IMR-90 (cell line): ENCODE measurements around the gene B4GALNT3. TPM values are rescaled to one million over a fixed set of nuclear protein-coding genes. Genes with fewer than 3 reads are reported as not detected.

ENCODE experiments used
- ATAC-seq: fragments of 200-7000 bp; cut with Tn5 transposase; 2 replicates; pipeline ENCODE4 v1.9.1; 2020; ENCODE audit warnings: low read depth, mild to moderate bottlenecking, moderate library complexity
- BruUV-seq: library from RNA; stranded (reverse); fragments of 400-500 nt; replicated peaks from 2 replicates; lab custom pipeline; 2021; lab: Mats Ljungman, UMichigan
- CTCF ChIA-PET: fragments of 300-600 bp; formaldehyde crosslinking; extraction: SDS; loops from one replicate; lab custom pipeline; 2021; ENCODE audit warnings: antibody characterized with exemption; lab: Yijun Ruan, JAX
- POLR2A ChIA-PET: fragments of 300-600 bp; sonication (Branson Sonifier 250); formaldehyde crosslinking; loops from one replicate; lab custom pipeline; 2022; ENCODE audit warnings: antibody characterized with exemption; ENCODE audit not compliant: unreplicated experiment; lab: Charles Lee
- DNase-seq: peaks from one replicate; pipeline ENCODE4 v3.0.0; 2013
- H2AFZ ChIP-seq: replicated peaks from 2 replicates; pipeline ENCODE3; 2013; ENCODE audit warnings: low read length, mild to moderate bottlenecking; ENCODE audit not compliant: poor library complexity
- H2AK5ac ChIP-seq: 2 replicates; pipeline ENCODE4 v1.6.1; 2013; ENCODE audit warnings: low read depth, low read length, inconsistent platforms
- H2AK9ac ChIP-seq: replicated peaks from 2 replicates; pipeline ENCODE3; 2013; ENCODE audit warnings: mild to moderate bottlenecking, low read depth, low read length, moderate library complexity; ENCODE audit not compliant: poor library complexity
- H2BK120ac ChIP-seq: 2 replicates; pipeline ENCODE4 v1.6.1; 2013; ENCODE audit warnings: low read depth, low read length, inconsistent platforms
- H2BK15ac ChIP-seq: 3 replicates; pipeline ENCODE4 v1.6.1; 2013; ENCODE audit warnings: low read depth, low read length, inconsistent platforms
- H2BK20ac ChIP-seq: 2 replicates; pipeline ENCODE4 v1.6.1; 2013; ENCODE audit warnings: low read depth, mild to moderate bottlenecking, inconsistent platforms, low read length, moderate library complexity
- H2BK5ac ChIP-seq: 2 replicates; pipeline ENCODE4 v1.6.1; 2013; ENCODE audit warnings: mild to moderate bottlenecking, low read depth, low read length, inconsistent platforms; ENCODE audit not compliant: poor library complexity, severe bottlenecking
- H3K14ac ChIP-seq: replicated peaks from 2 replicates; pipeline ENCODE4 v1.6.1; 2013; ENCODE audit warnings: low read depth, low read length, inconsistent platforms
- H3K18ac ChIP-seq: 2 replicates; pipeline ENCODE4 v1.6.1; 2013; ENCODE audit warnings: low read depth, low read length, control low read depth
- H3K23ac ChIP-seq: 2 replicates; pipeline ENCODE4 v1.6.1; 2013; ENCODE audit warnings: low read depth, low read length, inconsistent platforms
- H3K27ac ChIP-seq: 2 replicates; pipeline ENCODE4 v1.5.1; 2013; ENCODE audit warnings: mild to moderate bottlenecking, control low read depth, low read length; ENCODE audit not compliant: insufficient read depth
- H3K27me3 ChIP-seq: 2 replicates; pipeline ENCODE4 v1.6.1; 2013; ENCODE audit warnings: low read length; ENCODE audit not compliant: control insufficient read depth, insufficient read depth
- H3K36me3 ChIP-seq: 2 replicates; pipeline ENCODE4 v1.6.1; 2013; ENCODE audit warnings: low read length, mixed read lengths; ENCODE audit not compliant: control insufficient read depth, insufficient read depth
- H3K4ac ChIP-seq: 2 replicates; pipeline ENCODE4 v1.6.1; 2013; ENCODE audit warnings: low read depth, low read length, inconsistent platforms
- H3K4me1 ChIP-seq: 2 replicates; pipeline ENCODE4 v1.6.1; 2013; ENCODE audit warnings: low read length, mixed read lengths; ENCODE audit not compliant: control insufficient read depth, insufficient read depth
- H3K4me2 ChIP-seq: 2 replicates; pipeline ENCODE4 v1.6.1; 2013; ENCODE audit warnings: low read depth, mild to moderate bottlenecking, control low read depth, low read length, moderate library complexity
- H3K4me3 ChIP-seq: 2 replicates; pipeline ENCODE4 v1.5.1; 2013; ENCODE audit warnings: low read depth, mild to moderate bottlenecking, control low read depth, low read length, moderate library complexity; ENCODE audit not compliant: insufficient read depth
- H3K56ac ChIP-seq: 2 replicates; pipeline ENCODE4 v1.6.1; 2013; ENCODE audit warnings: low read length, inconsistent platforms; ENCODE audit not compliant: insufficient read depth; ENCODE audit errors: extremely low read depth
- H3K79me1 ChIP-seq, 2 experiments: 2 replicates each; pipeline ENCODE4 v1.6.1; 2013; ENCODE audit warnings: low read length in 2 of 2, inconsistent platforms in 1 of 2, low read depth in 1 of 2
- H3K9ac ChIP-seq: 2 replicates; pipeline ENCODE4 v1.6.1; 2013; ENCODE audit warnings: low read depth, low read length, control low read depth
- H3K9me1 ChIP-seq: 2 replicates; pipeline ENCODE4 v1.6.1; 2013; ENCODE audit warnings: low read length, inconsistent platforms; ENCODE audit not compliant: insufficient read depth
- H3K9me3 ChIP-seq: 2 replicates; pipeline ENCODE4 v1.6.1; 2013; ENCODE audit warnings: low read length; ENCODE audit not compliant: control insufficient read depth, insufficient read depth
- H4K20me1 ChIP-seq: 2 replicates; pipeline ENCODE4 v1.6.1; 2013; ENCODE audit warnings: low read length, inconsistent platforms; ENCODE audit not compliant: insufficient read depth
- H4K5ac ChIP-seq: 2 replicates; pipeline ENCODE4 v1.6.1; 2013; ENCODE audit warnings: mild to moderate bottlenecking, low read depth, low read length, control low read depth
- H4K8ac ChIP-seq, 2 experiments: 2 replicates each; pipeline ENCODE4 v1.6.1; 2013; ENCODE audit warnings: low read depth in 2 of 2, low read length in 2 of 2, control low read depth in 1 of 2, inconsistent platforms in 1 of 2
- H4K91ac ChIP-seq: 2 replicates; pipeline ENCODE4 v1.6.1; 2013; ENCODE audit warnings: low read depth, low read length, inconsistent platforms; ENCODE audit not compliant: insufficient read depth
- CEBPB ChIP-seq: IDR thresholded peaks from 2 replicates; pipeline ENCODE4 v1.6.1; 2012; ENCODE audit warnings: low read depth, low read length, improper control_type of control experiment
- CHD1 ChIP-seq: IDR thresholded peaks from 2 replicates; pipeline ENCODE4 v1.6.1; 2012; ENCODE audit warnings: low read depth, low read length, improper control_type of control experiment
- FOS ChIP-seq: fragments of 150-350 bp; IDR thresholded peaks from 2 replicates; pipeline ENCODE4 v1.6.1; 2016; ENCODE audit warnings: low read depth, low read length
- MAFK ChIP-seq: IDR thresholded peaks from 2 replicates; pipeline ENCODE4 v1.6.1; 2012; ENCODE audit warnings: low read depth, low read length, improper control_type of control experiment
- MAZ ChIP-seq: IDR thresholded peaks from 2 replicates; pipeline ENCODE4 v1.6.1; 2012; ENCODE audit warnings: low read depth, mild to moderate bottlenecking, low read length, improper control_type of control experiment, moderate library complexity, borderline replicate concordance
- MXI1 ChIP-seq: IDR thresholded peaks from 2 replicates; pipeline ENCODE4 v1.6.1; 2012; ENCODE audit warnings: low read depth, mild to moderate bottlenecking, low read length, moderate library complexity, borderline replicate concordance
- NFE2L2 ChIP-seq: fragments of 150-350 bp; IDR thresholded peaks from 2 replicates; pipeline ENCODE4 v1.6.1; 2016; ENCODE audit warnings: low read depth, mild to moderate bottlenecking, low read length
- RAD21 ChIP-seq: IDR thresholded peaks from 2 replicates; pipeline ENCODE4 v1.6.1; 2012; ENCODE audit warnings: low read length, improper control_type of control experiment
- RCOR1 ChIP-seq: IDR thresholded peaks from 2 replicates; pipeline ENCODE4 v1.6.1; 2012; ENCODE audit warnings: mild to moderate bottlenecking, low read length, improper control_type of control experiment; ENCODE audit not compliant: insufficient replicate concordance
- RFX5 ChIP-seq: IDR thresholded peaks from 2 replicates; pipeline ENCODE4 v1.8.0; 2012; ENCODE audit warnings: low read depth, mild to moderate bottlenecking, low read length, moderate library complexity
- SMC3 ChIP-seq: fragments of 150-350 bp; IDR thresholded peaks from 2 replicates; pipeline ENCODE4 v1.6.1; 2016; ENCODE audit warnings: low read depth, mild to moderate bottlenecking, antibody characterized with exemption, low read length, moderate library complexity
- WGBS, 2 experiments: methylation state at CpG; one replicate each; pipeline versions ENCODE4 v1.1.5 to v1.1.7; 2013; ENCODE audit warnings: missing lambda C conversion rate in 2 of 2; ENCODE audit not compliant: insufficient read length in 1 of 2; ENCODE audit errors: extremely low coverage in 2 of 2; 5-methylcytosine and 5-hydroxymethylcytosine counted together
- dilution Hi-C: fragments of 300-500 bp; cut with HindIII; formaldehyde crosslinking; loops from one replicate; pipeline ENCODE4 v1.14.3; 2018; ENCODE audit warnings: low sequenced_read_pairs; ENCODE audit not compliant: unreplicated experiment
- in situ Hi-C: fragments of 300-500 bp; cut with MboI; formaldehyde crosslinking; loops from 3 replicates; pipeline ENCODE4 v1.14.3; 2019; ENCODE audit warnings: low sequenced_read_pairs, inconsistent platforms, mixed read lengths
- intact Hi-C: fragments of 100-400 bp; cut with micrococcal nuclease; formaldehyde crosslinking; loops from 2 replicates; pipeline ENCODE4 v1.10.0; 2022
- polyA plus RNA-seq, 3 experiments: library from polyadenylated mRNA; depleted of rRNA; stranded (reverse); fragments of >200 nt; gene quantifications; 2 replicates each; pipeline ENCODE4 v1.2.3, GENCODE V29; 2012; ENCODE audit warnings: low replicate concordance in 1 of 3
- total RNA-seq: library from RNA; depleted of rRNA; stranded (reverse); fragments of >200 nt; gene quantifications from 2 replicates; pipeline ENCODE4 v1.2.3, GENCODE V29; 2012
- TF ChIP-seq, protein P1 (sequence below): fragments of 150-350 bp; IDR thresholded peaks from 2 replicates; pipeline ENCODE4 v1.6.1; 2017; ENCODE audit warnings: mild to moderate bottlenecking, antibody characterized with exemption, low read length, low read depth

The B4GALNT3 gene
- total and polyA plus RNA-seq, 2 of the 4 experiments (the other 2 are of a cell fraction) = not detected

DNA sequence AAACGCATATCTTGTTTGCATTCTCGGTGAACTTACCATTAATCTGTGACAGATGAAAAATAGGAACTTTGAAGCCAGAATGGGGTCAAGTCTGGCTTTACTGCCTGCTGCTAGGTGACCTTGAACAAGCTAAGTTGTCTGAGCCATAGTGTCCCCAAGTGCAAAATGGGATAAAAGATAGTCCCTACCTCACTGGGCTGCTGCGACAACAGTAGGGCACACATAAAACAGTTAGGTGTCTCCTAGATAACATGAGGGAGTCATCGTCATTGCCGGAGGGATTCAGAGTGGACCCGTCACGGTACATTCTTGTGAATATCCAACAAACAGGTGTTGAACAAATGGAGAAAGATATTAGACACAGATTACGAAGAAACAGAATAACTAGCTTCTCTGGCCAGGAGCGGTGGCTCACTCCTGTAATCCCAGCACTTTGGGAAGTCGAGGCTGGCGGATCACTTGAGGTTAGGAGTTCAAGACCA, 132.3 kb downstream of the B4GALNT3 start:
- DNase-seq (no peak), ATAC-seq (no peak)
- no peak overlapping the region for H3K4me3 ChIP-seq
- no peak overlapping the region for H4K5ac ChIP-seq
- peaks cover 47% of the 10 kb centered on the region for H3K27me3 ChIP-seq
- H4K20me1 ChIP-seq = no peaks in the 10 kb centered on the region
- no peak overlapping the region for H4K8ac ChIP-seq
- no peaks in the 10 kb centered on the region for H3K79me1 ChIP-seq
- no peak overlapping the region for H2BK20ac ChIP-seq
- H3K4me2 ChIP-seq = no peak overlapping the region
- no peak overlapping the region for H4K91ac ChIP-seq
- no peak overlapping the region for H2AFZ ChIP-seq
- H3K18ac ChIP-seq = no peak overlapping the region
- intact Hi-C loops = no loop called here
- 79% methylated on average over 5 of the region's 11 CpGs; no CpG with 5 or more reads in 1 of the 2 experiments for WGBS, 2 experiments
- H3K56ac ChIP-seq = no peak overlapping the region
- in situ Hi-C loops = no loop called here
- POLR2A ChIA-PET = no interaction called here
- H2AK9ac ChIP-seq = no peak overlapping the region
- peaks cover 6% of the 10 kb centered on the region; the same call in 1 of the 2 replicates for H3K9me3 ChIP-seq
- dilution Hi-C loops = no loop called here
- no peak overlapping the region for H3K27ac ChIP-seq
- no peak overlapping the region for H3K4ac ChIP-seq
- no peak overlapping the region for H2BK15ac ChIP-seq
- no peak overlapping the region for H2BK120ac ChIP-seq
- H2BK5ac ChIP-seq = no peak overlapping the region
- no peak overlapping the region for H3K23ac ChIP-seq
- no peaks in the 10 kb centered on the region for H3K4me1 ChIP-seq
- H3K14ac ChIP-seq = no peak overlapping the region
- H2AK5ac ChIP-seq = no peak overlapping the region
- H3K9ac ChIP-seq = no peak overlapping the region
- no peak for TF ChIP-seq RAD21
- TF ChIP-seq, protein P1, sequence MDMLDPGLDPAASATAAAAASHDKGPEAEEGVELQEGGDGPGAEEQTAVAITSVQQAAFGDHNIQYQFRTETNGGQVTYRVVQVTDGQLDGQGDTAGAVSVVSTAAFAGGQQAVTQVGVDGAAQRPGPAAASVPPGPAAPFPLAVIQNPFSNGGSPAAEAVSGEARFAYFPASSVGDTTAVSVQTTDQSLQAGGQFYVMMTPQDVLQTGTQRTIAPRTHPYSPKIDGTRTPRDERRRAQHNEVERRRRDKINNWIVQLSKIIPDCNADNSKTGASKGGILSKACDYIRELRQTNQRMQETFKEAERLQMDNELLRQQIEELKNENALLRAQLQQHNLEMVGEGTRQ = no peak
- TF ChIP-seq FOS = no peak
- no peak for TF ChIP-seq MAZ
- TF ChIP-seq RFX5 = no peak
- no peak for TF ChIP-seq MXI1
- TF ChIP-seq SMC3 = no peak
- TF ChIP-seq RCOR1 = no peak
- TF ChIP-seq CHD1 = no peak
- no peak for TF ChIP-seq NFE2L2
- TF ChIP-seq CEBPB = no peak
- TF ChIP-seq MAFK = no peak
- no peaks in the 10 kb centered on the region for H3K9me1 ChIP-seq
- H3K36me3 ChIP-seq = no peaks in the 10 kb centered on the region
- CTCF ChIA-PET = no interaction called here
- no TSS peak for BruUV-seq
